ENCODE measurements around the gene DUSP15. TPM values are rescaled to one million over a fixed set of nuclear protein-coding genes. Genes with fewer than 3 reads are reported as not detected.

DUSP15 gene
- total and polyA plus RNA-seq, 4 donors: 0.35 to 0.61 (median 0.42) TPM; not detected in 1

GRCh38 chr20:31901615-31902014 is 31.3 kb upstream of the DUSP15 start (continued):
- TF ChIP-seq MAX (IDR thresholded peaks at IDR 0.05): no peak
- no peak for TF ChIP-seq HNF4A (conservative IDR thresholded peaks at IDR 0.05)
- no peak for TF ChIP-seq YY1 (IDR thresholded peaks at IDR 0.05)
- TF ChIP-seq SP1 (IDR thresholded peaks at IDR 0.05): no peak
- TF ChIP-seq FOXA2 (IDR thresholded peaks at IDR 0.05): no peak

GRCh38 chr20:31897541-31897940 is 27.2 kb upstream of the DUSP15 start:
- no peak for DNase-seq (ENCODE audit: low spot score)
- TF ChIP-seq TAF1 (conservative IDR thresholded peaks at IDR 0.05) (no peak), RXRA (IDR thresholded peaks at IDR 0.05) (no peak), ZBTB33 (IDR thresholded peaks at IDR 0.05) (no peak), HNF4G (IDR thresholded peaks at IDR 0.05) (no peak), MAX (IDR thresholded peaks at IDR 0.05) (no peak), GABPA (IDR thresholded peaks at IDR 0.05 in 1 of 2, conservative IDR thresholded peaks at IDR 0.05 in 1 of 2) (no peak)
- WGBS: 78% methylated on average over 9 of the region's 9 CpGs

GRCh38 chr20:31896049-31896448 is 25.7 kb upstream of the DUSP15 start:
- H3K9ac ChIP-seq (ENCODE audit: low read depth in 1 of 2, low read length in 2 of 2): no peak overlapping the region
- H3K4me3 ChIP-seq (ENCODE audit: low read depth in 1 of 3, low read length in 3 of 3): no peak overlapping the region
- no peaks in the 10 kb centered on the region for H3K36me3 ChIP-seq (ENCODE audit: control insufficient read depth in 4 of 4, insufficient read depth in 3 of 4, low read depth in 1 of 4, low read length in 3 of 4)
- no peaks in the 10 kb centered on the region for H3K4me1 ChIP-seq (ENCODE audit: control insufficient read depth in 4 of 4, insufficient read depth in 4 of 4, low read length in 3 of 4)
- no peaks in the 10 kb centered on the region for H3K9me3 ChIP-seq (ENCODE audit: control insufficient read depth in 4 of 4, low read length in 3 of 4)
- TF ChIP-seq ATF3 (IDR thresholded peaks at IDR 0.05) (no peak), RAD21 (IDR thresholded peaks at IDR 0.05) (no peak), EGR1 (IDR thresholded peaks at IDR 0.05; ENCODE audit: low read depth in 2 of 2) (no peak), JUND (IDR thresholded peaks at IDR 0.05) (no peak), HNF4A (conservative IDR thresholded peaks at IDR 0.05) (no peak), ZBTB33 (IDR thresholded peaks at IDR 0.05) (no peak)
- no peak for DNase-seq (ENCODE audit: low spot score)
- 91% methylated on average over 9 of the region's 9 CpGs for WGBS
- no peaks in the 10 kb centered on the region for H3K27me3 ChIP-seq (ENCODE audit: control insufficient read depth in 4 of 4, insufficient read depth in 4 of 4, low read length in 3 of 4)
- H3K27ac ChIP-seq (ENCODE audit: low read depth in 1 of 2, low read length in 2 of 2): no peak overlapping the region

More at GRCh38 chr20:31897541-31897940, 27.2 kb upstream of the DUSP15 start:
- no peaks in the 10 kb centered on the region for H3K27me3 ChIP-seq (ENCODE audit: control insufficient read depth in 4 of 4, insufficient read depth in 4 of 4, low read length in 3 of 4)
- no peak overlapping the region for H3K9ac ChIP-seq (ENCODE audit: low read depth in 1 of 2, low read length in 2 of 2)
- no peaks in the 10 kb centered on the region for H3K9me3 ChIP-seq (ENCODE audit: control insufficient read depth in 4 of 4, low read length in 3 of 4)
- H3K4me1 ChIP-seq (ENCODE audit: control insufficient read depth in 4 of 4, insufficient read depth in 4 of 4, low read length in 3 of 4): no peaks in the 10 kb centered on the region
- no peak overlapping the region for H3K27ac ChIP-seq (ENCODE audit: low read depth in 1 of 2, low read length in 2 of 2)
- no peak overlapping the region for H3K4me3 ChIP-seq (ENCODE audit: low read depth in 1 of 3, low read length in 3 of 3)
- H3K36me3 ChIP-seq (ENCODE audit: control insufficient read depth in 4 of 4, insufficient read depth in 3 of 4, low read depth in 1 of 4, low read length in 3 of 4): no peaks in the 10 kb centered on the region
